ENCODE measurements around the gene SPA17.

DNA sequence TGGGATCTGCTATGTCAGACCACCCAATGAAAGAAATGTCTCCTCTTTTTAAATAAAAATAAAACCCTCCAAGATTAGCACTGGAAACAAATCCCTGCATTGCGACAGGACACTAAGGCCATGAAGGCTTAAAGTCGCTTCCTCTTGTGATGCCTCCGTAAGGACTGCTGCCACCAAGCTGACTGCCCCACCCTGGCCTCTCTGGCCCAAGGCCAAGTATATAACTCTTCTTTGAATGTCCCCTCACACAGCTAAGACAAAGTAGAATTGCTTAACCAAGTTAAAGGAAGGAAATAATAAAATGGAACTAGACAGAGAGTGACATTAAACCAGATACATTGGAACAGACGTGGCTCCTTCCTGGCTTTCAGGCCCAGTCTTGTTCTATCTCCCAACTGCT, 58.5 kb downstream of the SPA17 start:
- TF ChIP-seq CTCF (IDR thresholded peaks at IDR 0.05; ENCODE audit: low read depth, low read length) (no peak), MYC (IDR thresholded peaks at IDR 0.05; ENCODE audit: low read depth, low read length) (no peak)
